VCaP (cell line): ENCODE data around the gene ATP10A.
"Not testable (repeated sequence)": the region's sequence is repeated elsewhere in the genome, so short reads cannot be mapped to it uniquely, and the experiment has no call there.

Source experiments
- H3K27ac ChIP-seq: fragments of 450-650 bp; 2 replicates; pipeline ENCODE4 v1.5.1; 2017
- CTCF ChIP-seq: fragments of 450-650 bp; conservative IDR thresholded peaks from 2 replicates; pipeline ENCODE4 v1.5.1; 2017; ENCODE audit warnings: mild to moderate bottlenecking, moderate library complexity

Gene ATP10A

GRCh38 chr15:25882466-25882865, 19.3 kb upstream of the ATP10A start:
- no peak overlapping the region for H3K27ac ChIP-seq
- TF ChIP-seq CTCF = no peak

- not testable (repeated sequence) for H3K27ac ChIP-seq
These were observed 17.8 kb upstream of the ATP10A start for GRCh38 chr15:25880877-25881276.

GRCh38 chr15:25880411-25880810, 17.3 kb upstream of the ATP10A start:
- H3K27ac ChIP-seq = no peak overlapping the region
- TF ChIP-seq CTCF = no peak

- H3K27ac ChIP-seq = no peak overlapping the region
- no peak for TF ChIP-seq CTCF
These were observed 16.3 kb upstream of the ATP10A start for GRCh38 chr15:25879438-25879837.

GRCh38 chr15:25877681-25878080, 14.6 kb upstream of the ATP10A start:
- no peak overlapping the region for H3K27ac ChIP-seq
- TF ChIP-seq CTCF = no peak

GRCh38 chr15:25876231-25877140, 13.4 kb upstream of the ATP10A start:
- TF ChIP-seq CTCF = no peak
- H3K27ac ChIP-seq = peak overlapping the region; percentile 48

GRCh38 chr15:25875566-25875965, 12.4 kb upstream of the ATP10A start:
- no peak for TF ChIP-seq CTCF
- H3K27ac ChIP-seq = peak overlapping the region; percentile 48; the same call in 1 of the 2 replicates

GRCh38 chr15:25874379-25874778, 11.3 kb upstream of the ATP10A start:
- TF ChIP-seq CTCF = no peak
- H3K27ac ChIP-seq = no peak overlapping the region
